ENCODE data around the gene PLXNC1. TPM values are rescaled to one million over a fixed set of nuclear protein-coding genes. Genes with fewer than 3 reads are reported as not detected.

PLXNC1 gene
- polyA plus RNA-seq, 1 donor from 2014 or later, result 6.6 TPM

GRCh38 chr12:94207467-94207848 is 59.1 kb downstream of the PLXNC1 start:
- Mint-ChIP-seq H3K4me1 (peaks cover 50 to 58% (median 58%) of the 10 kb centered on the region in 3 donors), H3K9me3 (peaks cover 0 to 3% (median 0%) of the 10 kb centered on the region in 3 donors), H3K27ac (peak overlapping the region; percentile 96 to 98 (median 96)), H3K27me3 (no peaks in the 10 kb centered on the region), H3K36me3 (peaks cover 5% of the 10 kb centered on the region), H3K4me3 (peak overlapping the region; percentile 81 to 93 (median 86))

- Mint-ChIP-seq H3K27ac (peak overlapping the region; percentile 96 to 98 (median 96)), H3K27me3 (no peaks in the 10 kb centered on the region), H3K4me1 (peaks cover 47 to 53% (median 53%) of the 10 kb centered on the region in 3 donors), H3K9me3 (peaks cover 0 to 3% (median 0%) of the 10 kb centered on the region in 3 donors), H3K4me3 (peak overlapping the region; percentile 81 to 93 (median 86)), H3K36me3 (peaks cover 8% of the 10 kb centered on the region)
Observed at GRCh38 chr12:94207849-94208621, 59.7 kb downstream of the PLXNC1 start.

GRCh38 chr12:94208622-94208966 is 60.2 kb downstream of the PLXNC1 start:
- H3K4me3 Mint-ChIP-seq, result peak overlapping the region; percentile 81 to 93 (median 86)
- peaks cover 0 to 3% (median 0%) of the 10 kb centered on the region in 3 donors for H3K9me3 Mint-ChIP-seq
- peaks cover 47 to 56% (median 55%) of the 10 kb centered on the region in 3 donors for H3K4me1 Mint-ChIP-seq
- H3K27me3 Mint-ChIP-seq, result no peaks in the 10 kb centered on the region
- H3K36me3 Mint-ChIP-seq, result peaks cover 10% of the 10 kb centered on the region
- peak overlapping the region; percentile 96 to 98 (median 96) for H3K27ac Mint-ChIP-seq

- peaks cover 42 to 53% (median 52%) of the 10 kb centered on the region in 3 donors for H3K4me1 Mint-ChIP-seq
- H3K27me3 Mint-ChIP-seq, result no peaks in the 10 kb centered on the region
- peaks cover 0 to 3% (median 0%) of the 10 kb centered on the region in 3 donors for H3K9me3 Mint-ChIP-seq
- H3K27ac Mint-ChIP-seq, result peak overlapping the region; percentile 76 to 96 (median 96)
- H3K36me3 Mint-ChIP-seq, result peaks cover 10% of the 10 kb centered on the region
- peak overlapping the region in 3 of 4 donors; percentile 13 to 60 (median 31) for H3K4me3 Mint-ChIP-seq
Observed at GRCh38 chr12:94209240-94209639, 60.9 kb downstream of the PLXNC1 start.

- Mint-ChIP-seq H3K27ac (peak overlapping the region in 1 of 3 donors; percentile 3), H3K4me1 (peaks cover 27 to 38% (median 35%) of the 10 kb centered on the region in 3 donors), H3K27me3 (no peaks in the 10 kb centered on the region), H3K36me3 (peaks cover 10% of the 10 kb centered on the region), H3K4me3 (no peak overlapping the region), H3K9me3 (peaks cover 0 to 3% (median 0%) of the 10 kb centered on the region in 3 donors)
Observed at GRCh38 chr12:94211021-94211420, 62.6 kb downstream of the PLXNC1 start.

GRCh38 chr12:94218233-94218632 is 69.9 kb downstream of the PLXNC1 start:
- no peaks in the 10 kb centered on the region for H3K9me3 Mint-ChIP-seq
- peaks cover 19 to 30% (median 24%) of the 10 kb centered on the region in 3 donors for H3K4me1 Mint-ChIP-seq
- peaks cover 1% of the 10 kb centered on the region for H3K27me3 Mint-ChIP-seq
- no peak overlapping the region for H3K27ac Mint-ChIP-seq
- H3K4me3 Mint-ChIP-seq, result no peak overlapping the region
- H3K36me3 Mint-ChIP-seq, result peaks cover 7% of the 10 kb centered on the region

- H3K36me3 Mint-ChIP-seq, result peaks cover 10% of the 10 kb centered on the region
- H3K27me3 Mint-ChIP-seq, result peaks cover 1% of the 10 kb centered on the region
- peak overlapping the region in 2 of 3 donors; percentile 4 to 54 for H3K27ac Mint-ChIP-seq
- H3K9me3 Mint-ChIP-seq, result no peaks in the 10 kb centered on the region
- H3K4me1 Mint-ChIP-seq, result peaks cover 19 to 27% (median 26%) of the 10 kb centered on the region in 3 donors
- H3K4me3 Mint-ChIP-seq, result peak overlapping the region in 2 of 4 donors; percentile 56 to 77
Observed at GRCh38 chr12:94219622-94220302, 71.4 kb downstream of the PLXNC1 start.

GRCh38 chr12:94220804-94221203 is 72.4 kb downstream of the PLXNC1 start:
- Mint-ChIP-seq H3K27me3 (peaks cover 1% of the 10 kb centered on the region), H3K4me3 (peak overlapping the region in 2 of 4 donors; percentile 63 to 77), H3K4me1 (peaks cover 19 to 27% (median 26%) of the 10 kb centered on the region in 3 donors), H3K9me3 (no peaks in the 10 kb centered on the region), H3K27ac (no peak overlapping the region), H3K36me3 (peaks cover 10% of the 10 kb centered on the region)

- Mint-ChIP-seq H3K4me1 (peaks cover 22 to 33% (median 27%) of the 10 kb centered on the region in 3 donors), H3K27me3 (peaks cover 1% of the 10 kb centered on the region), H3K27ac (peak overlapping the region in 1 of 3 donors; percentile 46), H3K4me3 (peak overlapping the region in 2 of 4 donors; percentile 18 to 56), H3K9me3 (no peaks in the 10 kb centered on the region), H3K36me3 (peaks cover 14% of the 10 kb centered on the region)
Observed at GRCh38 chr12:94222351-94223084, 74.1 kb downstream of the PLXNC1 start.

- H3K36me3 Mint-ChIP-seq, result peaks cover 22% of the 10 kb centered on the region
- H3K4me3 Mint-ChIP-seq, result no peak overlapping the region
- H3K4me1 Mint-ChIP-seq, result peaks cover 27 to 44% (median 35%) of the 10 kb centered on the region in 3 donors
- peaks cover 1% of the 10 kb centered on the region for H3K27me3 Mint-ChIP-seq
- H3K27ac Mint-ChIP-seq, result no peak overlapping the region
- no peaks in the 10 kb centered on the region for H3K9me3 Mint-ChIP-seq
Observed at GRCh38 chr12:94223842-94224241, 75.5 kb downstream of the PLXNC1 start.

- no peak overlapping the region for H3K4me3 Mint-ChIP-seq
- peak overlapping the region in 1 of 3 donors; percentile 80 for H3K27ac Mint-ChIP-seq
- peaks cover 29 to 45% (median 43%) of the 10 kb centered on the region in 3 donors for H3K4me1 Mint-ChIP-seq
- H3K36me3 Mint-ChIP-seq, result peaks cover 22% of the 10 kb centered on the region
- H3K27me3 Mint-ChIP-seq, result peaks cover 1% of the 10 kb centered on the region
- H3K9me3 Mint-ChIP-seq, result no peaks in the 10 kb centered on the region
Observed at GRCh38 chr12:94225506-94225905, 77.1 kb downstream of the PLXNC1 start.

GRCh38 chr12:94225947-94226630 is 77.7 kb downstream of the PLXNC1 start:
- H3K36me3 Mint-ChIP-seq, result peaks cover 22% of the 10 kb centered on the region
- H3K27ac Mint-ChIP-seq, result peak overlapping the region in 1 of 3 donors; percentile 80
- no peaks in the 10 kb centered on the region for H3K9me3 Mint-ChIP-seq
- H3K4me1 Mint-ChIP-seq, result peaks cover 28 to 44% (median 38%) of the 10 kb centered on the region in 3 donors
- peaks cover 1% of the 10 kb centered on the region for H3K27me3 Mint-ChIP-seq
- H3K4me3 Mint-ChIP-seq, result no peak overlapping the region

- no peaks in the 10 kb centered on the region for H3K9me3 Mint-ChIP-seq
- peaks cover 24 to 41% (median 38%) of the 10 kb centered on the region in 3 donors for H3K4me1 Mint-ChIP-seq
- H3K27ac Mint-ChIP-seq, result no peak overlapping the region
- peaks cover 1% of the 10 kb centered on the region for H3K27me3 Mint-ChIP-seq
- peaks cover 24% of the 10 kb centered on the region for H3K36me3 Mint-ChIP-seq
- H3K4me3 Mint-ChIP-seq, result no peak overlapping the region
Observed at GRCh38 chr12:94227066-94227465, 78.7 kb downstream of the PLXNC1 start.

GRCh38 chr12:94228488-94228907 is 80.1 kb downstream of the PLXNC1 start:
- peaks cover 19 to 40% (median 34%) of the 10 kb centered on the region in 3 donors for H3K4me1 Mint-ChIP-seq
- H3K27ac Mint-ChIP-seq, result peak overlapping the region in 1 of 3 donors; percentile 13
- no peaks in the 10 kb centered on the region for H3K27me3 Mint-ChIP-seq
- H3K4me3 Mint-ChIP-seq, result peak overlapping the region in 1 of 4 donors; percentile 49
- H3K36me3 Mint-ChIP-seq, result peaks cover 20% of the 10 kb centered on the region
- no peaks in the 10 kb centered on the region for H3K9me3 Mint-ChIP-seq

Data from IgD-negative memory B cell (primary cell).